Right lobe of liver (tissue), 6 donors: Measurements from ENCODE around the gene EXOC8. TPM values are rescaled to one million over a fixed set of nuclear protein-coding genes. Genes with fewer than 3 reads are reported as not detected.

Experiments used
- ATAC-seq, 4 donors: fragments of 200-7000 bp; cut with Tn5 transposase; one replicate each; pipeline ENCODE4 v1.9.1; 2020; ENCODE audit warnings: mild to moderate bottlenecking in 4 of 4, moderate library complexity in 4 of 4
- DNase-seq, 3 donors: peaks; one replicate each; pipeline ENCODE4 v3.0.0-alpha.2; 2020
- H3K27ac ChIP-seq, 3 donors: fragments of 200-600 bp; one replicate each; pipeline ENCODE4 v1.8.0; 2022
- H3K27me3 ChIP-seq, 2 donors: fragments of 200-600 bp; one replicate each; pipeline ENCODE4 v1.8.0; 2022
- H3K36me3 ChIP-seq, 4 donors: fragments of 200-600 bp; sonication (generic) in 1 of 4; one replicate each; pipeline versions ENCODE4 v1.5.1 to v1.8.0; 2017 to 2022; ENCODE audit warnings: control low read depth in 1 of 4
- H3K4me1 ChIP-seq, 4 donors: fragments of 200-600 bp; sonication (generic) in 1 of 4; one replicate each; pipeline versions ENCODE4 v1.5.1 to v1.8.0; 2017 to 2022; ENCODE audit warnings: control low read depth in 1 of 4
- H3K4me3 ChIP-seq, 3 donors: fragments of 200-600 bp; one replicate each; pipeline ENCODE4 v1.8.0; 2022
- H3K9me3 ChIP-seq, 4 donors: fragments of 200-600 bp; sonication (generic) in 1 of 4; one replicate each; pipeline versions ENCODE4 v1.5.1 to v1.8.0; 2017 to 2022; ENCODE audit warnings: control low read depth in 1 of 4
- CTCF ChIP-seq, 4 donors: fragments of 200-600 bp in 3 of 4; fragments of 450-650 bp in 1 of 4; IDR thresholded peaks; one replicate each; pipeline versions ENCODE4 v1.5.1 to v1.8.0; 2016 to 2022; ENCODE audit warnings: antibody characterized with exemption in 4 of 4, mild to moderate bottlenecking in 2 of 4
- POLR2A ChIP-seq: fragments of 450-650 bp; IDR thresholded peaks from one replicate; pipeline ENCODE4 v1.6.1; 2017; ENCODE audit warnings: antibody characterized with exemption, mild to moderate bottlenecking
- WGBS: methylation state at CpG from one replicate; pipeline ENCODE4 v1.1.6; 2018; ENCODE audit warnings: low coverage, low lambda C conversion rate; ENCODE audit not compliant: insufficient coverage; ENCODE audit errors: missing lambda C conversion rate; 5-methylcytosine and 5-hydroxymethylcytosine counted together
- intact Hi-C, 2 donors: fragments of 100-400 bp; cut with DNase I; formaldehyde crosslinking; loops; one replicate each; pipeline versions ENCODE4 v1.11.2 to v1.14.1; 2022
- total RNA-seq, 6 experiments: library from RNA; depleted of rRNA in 2 of 6; stranded (reverse); fragments of >200 nt in 2 of 6; fragmentation: NEBNext Ultra II Directional in 3 of 6; extraction: Animal tissue kit (Norgen Biotek cat#: 25700) in 3 of 6; gene quantifications; one replicate each; pipeline versions ENCODE4 v1.1.0 to v1.2.4, GENCODE V29; 2016 to 2023
- donor health status: DM: no; HTN: yes; CAD: no.
- donor health status: DM: no; HTN: no; CAD: no.
- donor health status: DM: no; HTN: no; CAD: no.
- donor health status: DM: no; HTN: yes; CAD: no.
- donor health status: DM: no; HTN: yes; CAD: no.

EXOC8 gene
- total RNA-seq, 6 experiments from 2014 or later: 5.7 to 7.8 (median 6.8) TPM

GRCh38 chr1:231334079-231334666 is 3.5 kb downstream of the EXOC8 start:
- H3K4me3 ChIP-seq: peak overlapping the region in 2 of 3 donors; percentile 11 to 16
- no peak for TF ChIP-seq CTCF (IDR thresholded peaks at IDR 0.05)
- TF ChIP-seq POLR2A: no peak
- no peak for DNase-seq
- H3K27ac ChIP-seq: no peak overlapping the region
- intact Hi-C loops: no loop called here
- WGBS: 78% methylated on average over 1 of the region's 1 CpG
- H3K9me3 ChIP-seq: no peaks in the 10 kb centered on the region
- ATAC-seq: no peak
- H3K27me3 ChIP-seq: no peaks in the 10 kb centered on the region
- no peaks in the 10 kb centered on the region for H3K36me3 ChIP-seq
- H3K4me1 ChIP-seq: peaks cover 0 to 44% (median 22%) of the 10 kb centered on the region in 4 donors

- Histone ChIP-seq H3K27me3 (no peaks in the 10 kb centered on the region), H3K27ac (no peak overlapping the region), H3K4me3 (no peak overlapping the region), H3K36me3 (no peaks in the 10 kb centered on the region), H3K4me1 (peaks cover 0 to 42% (median 19%) of the 10 kb centered on the region in 4 donors), H3K9me3 (no peaks in the 10 kb centered on the region)
- 100% methylated on average over 1 of the region's 1 CpG for WGBS
- intact Hi-C loops: no loop called here
- no peak for ATAC-seq
- TF ChIP-seq POLR2A (no peak), CTCF (IDR thresholded peaks at IDR 0.05) (no peak)
- DNase-seq: no peak
Observed at GRCh38 chr1:231332761-231333160, 4.9 kb downstream of the EXOC8 start.

GRCh38 chr1:231329483-231329882 is 8.2 kb downstream of the EXOC8 start:
- no peak for ATAC-seq
- WGBS: 88% methylated on average over 7 of the region's 7 CpGs
- no peaks in the 10 kb centered on the region for H3K27me3 ChIP-seq

GRCh38 chr1:231327617-231328016 is 10.0 kb downstream of the EXOC8 start:
- no peaks in the 10 kb centered on the region for H3K27me3 ChIP-seq
- no peak overlapping the region for H3K27ac ChIP-seq
- H3K4me3 ChIP-seq: no peak overlapping the region
- no peaks in the 10 kb centered on the region for H3K36me3 ChIP-seq
- TF ChIP-seq CTCF (IDR thresholded peaks at IDR 0.05): no peak
- H3K9me3 ChIP-seq: no peaks in the 10 kb centered on the region
- 86% methylated on average over 5 of the region's 5 CpGs for WGBS
- intact Hi-C loops: no loop called here
- no peak for ATAC-seq
- peaks cover 0 to 8% (median 0%) of the 10 kb centered on the region in 4 donors for H3K4me1 ChIP-seq
- DNase-seq: no peak

More at GRCh38 chr1:231329483-231329882, 8.2 kb downstream of the EXOC8 start:
- H3K4me3 ChIP-seq: no peak overlapping the region
- H3K27ac ChIP-seq: no peak overlapping the region
- no peaks in the 10 kb centered on the region for H3K36me3 ChIP-seq
- intact Hi-C loops: no loop called here
- no peaks in the 10 kb centered on the region for H3K9me3 ChIP-seq
- no peak for TF ChIP-seq CTCF (IDR thresholded peaks at IDR 0.05)
- TF ChIP-seq POLR2A: no peak
- H3K4me1 ChIP-seq: peaks cover 0 to 24% (median 8%) of the 10 kb centered on the region in 4 donors
- DNase-seq: no peak
